Stomach (tissue), 4 donors: ENCODE data around the gene WDR26.

Source experiments
- POLR2A ChIP-seq, 4 donors: fragments of 450-650 bp; IDR thresholded peaks; one replicate each; pipeline ENCODE4 v1.6.1; 2016; ENCODE audit warnings: antibody characterized with exemption in 4 of 4, control low read depth in 2 of 4, mild to moderate bottlenecking in 1 of 4, moderate library complexity in 1 of 4
- TF ChIP-seq, protein P1 (sequence below), 7 experiments: fragments of 450-650 bp in 4 of 7; fragments of 200-600 bp in 3 of 7; sonication (generic) in 3 of 7; IDR thresholded peaks; one replicate each; pipeline ENCODE4 v1.5.1; 2016 to 2019; ENCODE audit warnings: antibody characterized with exemption in 7 of 7, control low read depth in 2 of 7, mild to moderate bottlenecking in 1 of 7

DNA sequence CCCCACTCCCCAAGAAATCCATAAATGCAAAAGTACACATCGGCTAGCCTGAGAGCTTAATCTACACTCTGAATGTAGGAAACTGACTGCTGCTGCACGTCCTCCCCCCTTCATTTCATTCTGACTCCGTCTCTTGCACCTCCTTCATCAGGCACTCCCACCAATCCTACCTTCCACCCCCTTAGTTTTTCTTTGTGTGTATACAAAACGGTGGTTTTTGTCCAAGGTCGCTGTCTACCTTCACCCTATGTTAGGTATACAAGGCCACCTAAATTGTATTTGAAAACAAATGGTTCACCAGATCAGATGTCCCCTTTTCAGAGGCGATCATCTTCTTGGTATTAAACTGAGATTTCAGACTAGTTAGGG is 1.9 kb downstream of the WDR26 start:
- TF ChIP-seq, protein P1, sequence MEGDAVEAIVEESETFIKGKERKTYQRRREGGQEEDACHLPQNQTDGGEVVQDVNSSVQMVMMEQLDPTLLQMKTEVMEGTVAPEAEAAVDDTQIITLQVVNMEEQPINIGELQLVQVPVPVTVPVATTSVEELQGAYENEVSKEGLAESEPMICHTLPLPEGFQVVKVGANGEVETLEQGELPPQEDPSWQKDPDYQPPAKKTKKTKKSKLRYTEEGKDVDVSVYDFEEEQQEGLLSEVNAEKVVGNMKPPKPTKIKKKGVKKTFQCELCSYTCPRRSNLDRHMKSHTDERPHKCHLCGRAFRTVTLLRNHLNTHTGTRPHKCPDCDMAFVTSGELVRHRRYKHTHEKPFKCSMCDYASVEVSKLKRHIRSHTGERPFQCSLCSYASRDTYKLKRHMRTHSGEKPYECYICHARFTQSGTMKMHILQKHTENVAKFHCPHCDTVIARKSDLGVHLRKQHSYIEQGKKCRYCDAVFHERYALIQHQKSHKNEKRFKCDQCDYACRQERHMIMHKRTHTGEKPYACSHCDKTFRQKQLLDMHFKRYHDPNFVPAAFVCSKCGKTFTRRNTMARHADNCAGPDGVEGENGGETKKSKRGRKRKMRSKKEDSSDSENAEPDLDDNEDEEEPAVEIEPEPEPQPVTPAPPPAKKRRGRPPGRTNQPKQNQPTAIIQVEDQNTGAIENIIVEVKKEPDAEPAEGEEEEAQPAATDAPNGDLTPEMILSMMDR (IDR thresholded peaks at IDR 0.05): no peak
- no peak for TF ChIP-seq POLR2A (IDR thresholded peaks at IDR 0.05)
